Epithelial cell of proximal tubule (primary cell): ENCODE data around the gene CISD1. TPM values are rescaled to one million over a fixed set of nuclear protein-coding genes. Genes with fewer than 3 reads are reported as not detected.

ENCODE experiments used
- DNase-seq: peaks from one replicate; pipeline ENCODE4 v3.0.0-alpha.2; 2011; ENCODE audit warnings: low read depth
- H3K4me3 ChIP-seq: 2 replicates; pipeline ENCODE4 v1.5.1; 2011; ENCODE audit warnings: low read depth, mild to moderate bottlenecking, low read length
- CTCF ChIP-seq: conservative IDR thresholded peaks from 2 replicates; pipeline ENCODE4 v1.5.1; 2012; ENCODE audit warnings: low read depth, mild to moderate bottlenecking, low read length
- total RNA-seq: library from RNA; depleted of rRNA; stranded (reverse); fragments of >200 nt; gene quantifications from 2 replicates; pipeline ENCODE4 v1.2.3, GENCODE V29; 2015

Gene CISD1
- total RNA-seq, 1 donor from 2014 or later = 66.4 TPM

- TF ChIP-seq CTCF = peak; percentile 82
- DNase-seq = no peak
- no peak overlapping the region for H3K4me3 ChIP-seq
Measured at GRCh38 chr10:58291538-58292174, 22.7 kb downstream of the CISD1 start.

GRCh38 chr10:58293989-58294388 lies 25.0 kb downstream of the CISD1 start:
- DNase-seq = no peak
- TF ChIP-seq CTCF = no peak

GRCh38 chr10:58299580-58299979 lies 30.6 kb downstream of the CISD1 start:
- no peak overlapping the region for H3K4me3 ChIP-seq
- TF ChIP-seq CTCF = peak; percentile 99
- no peak for DNase-seq

More at GRCh38 chr10:58293989-58294388, 25.0 kb downstream of the CISD1 start:
- no peak overlapping the region for H3K4me3 ChIP-seq

GRCh38 chr10:58300676-58301075 lies 31.7 kb downstream of the CISD1 start:
- no peak for TF ChIP-seq CTCF
- no peak overlapping the region for H3K4me3 ChIP-seq
- no peak for DNase-seq

- DNase-seq = no peak
- no peak for TF ChIP-seq CTCF
- no peak overlapping the region for H3K4me3 ChIP-seq
Measured at GRCh38 chr10:58302254-58302653, 33.3 kb downstream of the CISD1 start.

- DNase-seq = no peak
- H3K4me3 ChIP-seq = no peak overlapping the region
- no peak for TF ChIP-seq CTCF
Measured at GRCh38 chr10:58304099-58304633, 35.2 kb downstream of the CISD1 start.

GRCh38 chr10:58305821-58306220 lies 36.9 kb downstream of the CISD1 start:
- H3K4me3 ChIP-seq = no peak overlapping the region
- DNase-seq = no peak
- no peak for TF ChIP-seq CTCF
